H9 (cell line): ENCODE measurements around the gene MMD2. TPM values are rescaled to one million over a fixed set of nuclear protein-coding genes. Genes with fewer than 3 reads are reported as not detected.
A peak's percentile ranks its signal among the peaks of the same experiment; 100 is the strongest.

Experiments
- DNase-seq: peaks from one replicate; pipeline ENCODE4 v3.0.0-alpha.2; 2017
- H2AFZ ChIP-seq: one replicate; pipeline ENCODE4 v1.6.1; 2013; ENCODE audit warnings: mild to moderate bottlenecking, low read length, control low read depth, moderate library complexity
- H2AK5ac ChIP-seq: 2 replicates; pipeline ENCODE4 v1.6.1; 2013; ENCODE audit warnings: low read length, control low read depth, mixed read lengths; ENCODE audit not compliant: insufficient read length
- H2BK120ac ChIP-seq: one replicate; pipeline ENCODE4 v1.6.1; 2013; ENCODE audit warnings: low read depth, mild to moderate bottlenecking, low read length, control low read depth, inconsistent platforms; ENCODE audit not compliant: poor library complexity, severe bottlenecking
- H2BK12ac ChIP-seq: 2 replicates; pipeline ENCODE4 v1.6.1; 2013; ENCODE audit warnings: low read length, control low read depth, mixed read lengths, low read depth; ENCODE audit not compliant: insufficient read length
- H2BK15ac ChIP-seq: 2 replicates; pipeline ENCODE4 v1.6.1; 2013; ENCODE audit warnings: low read depth, low read length, control low read depth
- H2BK20ac ChIP-seq: one replicate; pipeline ENCODE4 v1.6.1; 2013; ENCODE audit warnings: low read depth, mild to moderate bottlenecking, low read length, control low read depth, inconsistent platforms; ENCODE audit not compliant: poor library complexity, severe bottlenecking
- H2BK5ac ChIP-seq: 2 replicates; pipeline ENCODE4 v1.6.1; 2013; ENCODE audit warnings: low read length, control low read depth, mixed read lengths; ENCODE audit not compliant: insufficient read length
- H3K14ac ChIP-seq: 2 replicates; pipeline ENCODE4 v1.6.1; 2013; ENCODE audit warnings: low read length, control low read depth; ENCODE audit not compliant: insufficient read depth
- H3K18ac ChIP-seq: 2 replicates; pipeline ENCODE4 v1.6.1; 2013; ENCODE audit warnings: low read depth, mild to moderate bottlenecking, mixed read lengths, low read length, control low read depth; ENCODE audit not compliant: insufficient read length
- H3K23ac ChIP-seq: 2 replicates; pipeline ENCODE4 v1.6.1; 2013; ENCODE audit warnings: low read length, control low read depth, mixed read lengths, low read depth; ENCODE audit not compliant: insufficient read length
- H3K23me2 ChIP-seq: 2 replicates; pipeline ENCODE4 v1.6.1; 2013; ENCODE audit warnings: low read depth, mild to moderate bottlenecking, mixed read lengths, low read length, control low read depth; ENCODE audit not compliant: insufficient read length, poor library complexity, severe bottlenecking
- H3K27ac ChIP-seq: 2 replicates; pipeline ENCODE4 v1.5.1; 2013; ENCODE audit warnings: low read length, control low read depth, mixed read lengths, low read depth; ENCODE audit not compliant: insufficient read length
- H3K27me3 ChIP-seq: 2 replicates; pipeline ENCODE4 v1.6.1; 2013; ENCODE audit warnings: low read length, control low read depth, inconsistent platforms; ENCODE audit not compliant: insufficient read depth
- H3K4ac ChIP-seq: 2 replicates; pipeline ENCODE4 v1.6.1; 2013; ENCODE audit warnings: low read depth, mild to moderate bottlenecking, control low read depth, inconsistent platforms, low read length, moderate library complexity
- H3K4me1 ChIP-seq: 2 replicates; pipeline ENCODE4 v1.6.1; 2013; ENCODE audit warnings: low read length, control low read depth, inconsistent platforms; ENCODE audit not compliant: insufficient read depth
- H3K4me2 ChIP-seq: 2 replicates; pipeline ENCODE4 v1.6.1; 2013; ENCODE audit warnings: low read length, control low read depth, mixed read lengths; ENCODE audit not compliant: insufficient read length, insufficient read depth
- H3K56ac ChIP-seq: 2 replicates; pipeline ENCODE4 v1.6.1; 2013; ENCODE audit warnings: low read depth, mild to moderate bottlenecking, mixed read lengths, low read length, control low read depth; ENCODE audit not compliant: insufficient read length
- H3K79me1 ChIP-seq: 2 replicates; pipeline ENCODE4 v1.6.1; 2013; ENCODE audit warnings: low read depth, mild to moderate bottlenecking, moderate library complexity, low read length, control low read depth, inconsistent platforms; ENCODE audit not compliant: insufficient read depth, poor library complexity, severe bottlenecking
- H3K79me2 ChIP-seq: 2 replicates; pipeline ENCODE4 v1.6.1; 2013; ENCODE audit warnings: low read length, control low read depth, inconsistent platforms; ENCODE audit not compliant: insufficient read depth
- H3K9ac ChIP-seq: 2 replicates; pipeline ENCODE4 v1.6.1; 2013; ENCODE audit warnings: low read length, control low read depth, mixed read lengths; ENCODE audit not compliant: insufficient read length; ENCODE audit errors: extremely low read depth
- H3K9me3 ChIP-seq: one replicate; pipeline ENCODE4 v1.6.1; 2013; ENCODE audit warnings: low read depth, low read length, inconsistent platforms; ENCODE audit not compliant: control insufficient read depth
- H3T11ph ChIP-seq: one replicate; pipeline ENCODE4 v1.6.1; 2013; ENCODE audit warnings: mild to moderate bottlenecking, low read length, control low read depth, inconsistent platforms
- H4K20me1 ChIP-seq: one replicate; pipeline ENCODE4 v1.6.1; 2013; ENCODE audit not compliant: control insufficient read depth, insufficient read length, insufficient read depth
- H4K5ac ChIP-seq: 2 replicates; pipeline ENCODE4 v1.6.1; 2013; ENCODE audit warnings: low read depth, mild to moderate bottlenecking, mixed read lengths, low read length, control low read depth; ENCODE audit not compliant: insufficient read length
- H4K8ac ChIP-seq: replicated peaks from 2 replicates; pipeline ENCODE4 v1.6.1; 2013; ENCODE audit warnings: low read length, control low read depth, mixed read lengths, low read depth; ENCODE audit not compliant: insufficient read length
- H4K91ac ChIP-seq: 2 replicates; pipeline ENCODE4 v1.6.1; 2013; ENCODE audit warnings: low read depth, mild to moderate bottlenecking, moderate library complexity, mixed read lengths, low read length, control low read depth; ENCODE audit not compliant: insufficient read length
- H3K27ac Mint-ChIP-seq, 3 experiments: 2 replicates in 2 of 3; 3 replicates in 1 of 3; pipeline ENCODE4 v1.8.0; 2020 to 2021; ENCODE audit warnings: mixed read lengths in 3 of 3, mild to moderate bottlenecking in 1 of 3, moderate library complexity in 1 of 3
- H3K27me3 Mint-ChIP-seq: 2 replicates; pipeline ENCODE4 v1.8.0; 2021; ENCODE audit warnings: low read depth, mild to moderate bottlenecking, moderate library complexity, mixed read lengths
- H3K36me3 Mint-ChIP-seq, 3 experiments: 2 replicates in 2 of 3; 3 replicates in 1 of 3; pipeline ENCODE4 v1.8.0; 2020 to 2021; ENCODE audit warnings: low read depth in 3 of 3, mixed read lengths in 3 of 3; ENCODE audit not compliant: insufficient read depth in 1 of 3
- H3K4me1 Mint-ChIP-seq, 2 experiments: 2 replicates each; pipeline ENCODE4 v1.8.0; 2020; ENCODE audit warnings: mixed read lengths in 2 of 2
- H3K4me3 Mint-ChIP-seq, 2 experiments: 2 replicates in 1 of 2; 3 replicates in 1 of 2; pipeline ENCODE4 v1.8.0; 2020 to 2021; ENCODE audit warnings: mild to moderate bottlenecking in 2 of 2, mixed read lengths in 2 of 2, moderate library complexity in 1 of 2
- H3K9me3 Mint-ChIP-seq, 2 experiments: 2 replicates in 1 of 2; 3 replicates in 1 of 2; pipeline ENCODE4 v1.8.0; 2020; ENCODE audit warnings: mild to moderate bottlenecking in 2 of 2, mixed read lengths in 2 of 2, moderate library complexity in 1 of 2
- WGBS: extraction: QIAGEN DNeasy Blood & Tissue Kit; methylation state at CpG from one replicate; pipeline ENCODE4 v1.1.7; 2013; ENCODE audit warnings: missing lambda C conversion rate, low lambda C conversion rate, mixed read lengths; ENCODE audit not compliant: insufficient read length; ENCODE audit errors: extremely low coverage; 5-methylcytosine and 5-hydroxymethylcytosine counted together
- total RNA-seq: library from RNA; stranded (reverse); gene quantifications from 2 replicates; pipeline ENCODE4 v1.2.1, GENCODE V29; 2021
- TF ChIP-seq, protein P1 (sequence below): fragments of 200-600 bp; sonication (generic); conservative IDR thresholded peaks from 3 replicates; pipeline ENCODE4 v1.8.0; 2021; ENCODE audit warnings: antibody characterized with exemption, mild to moderate bottlenecking

The MMD2 gene
- total RNA-seq, 1 experiment from 2014 or later: 0.20 TPM

DNA sequence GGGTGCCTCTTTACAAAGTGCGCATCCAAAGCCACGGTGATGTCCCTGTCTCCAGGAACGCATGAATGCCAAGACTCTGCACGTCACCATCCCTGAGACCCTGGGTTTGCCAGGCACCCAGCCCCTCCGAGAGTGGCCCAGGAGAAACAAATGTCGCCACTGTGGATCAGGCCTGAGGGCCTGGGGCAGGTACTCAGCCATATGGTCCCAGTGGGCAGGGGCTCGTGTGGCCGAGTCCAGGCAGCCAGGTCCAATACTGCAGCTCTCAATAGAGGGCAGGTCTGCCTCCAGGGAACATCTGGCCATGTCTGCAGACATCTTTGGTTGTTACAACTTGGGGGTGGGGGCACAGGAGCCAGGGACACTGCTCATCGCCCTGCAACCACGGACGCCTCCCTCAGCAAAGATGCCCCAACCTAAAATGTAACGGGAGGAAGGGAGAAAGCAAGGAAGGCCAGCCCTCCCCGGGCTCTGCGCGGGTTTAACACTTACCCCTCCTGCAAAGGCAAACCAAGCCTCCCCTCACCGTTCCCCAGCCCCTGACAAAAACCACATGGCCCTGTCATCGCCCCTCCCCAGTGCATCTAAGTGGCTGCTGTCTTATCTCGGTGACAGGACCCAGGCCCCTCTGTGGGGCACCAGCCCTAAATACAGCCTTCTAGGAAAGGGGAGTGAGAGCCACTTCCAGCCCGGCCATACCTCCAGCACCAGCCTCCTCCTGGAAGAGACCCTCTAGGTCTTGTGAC lies 86.9 kb downstream of the MMD2 start:
- TF ChIP-seq, protein P1, sequence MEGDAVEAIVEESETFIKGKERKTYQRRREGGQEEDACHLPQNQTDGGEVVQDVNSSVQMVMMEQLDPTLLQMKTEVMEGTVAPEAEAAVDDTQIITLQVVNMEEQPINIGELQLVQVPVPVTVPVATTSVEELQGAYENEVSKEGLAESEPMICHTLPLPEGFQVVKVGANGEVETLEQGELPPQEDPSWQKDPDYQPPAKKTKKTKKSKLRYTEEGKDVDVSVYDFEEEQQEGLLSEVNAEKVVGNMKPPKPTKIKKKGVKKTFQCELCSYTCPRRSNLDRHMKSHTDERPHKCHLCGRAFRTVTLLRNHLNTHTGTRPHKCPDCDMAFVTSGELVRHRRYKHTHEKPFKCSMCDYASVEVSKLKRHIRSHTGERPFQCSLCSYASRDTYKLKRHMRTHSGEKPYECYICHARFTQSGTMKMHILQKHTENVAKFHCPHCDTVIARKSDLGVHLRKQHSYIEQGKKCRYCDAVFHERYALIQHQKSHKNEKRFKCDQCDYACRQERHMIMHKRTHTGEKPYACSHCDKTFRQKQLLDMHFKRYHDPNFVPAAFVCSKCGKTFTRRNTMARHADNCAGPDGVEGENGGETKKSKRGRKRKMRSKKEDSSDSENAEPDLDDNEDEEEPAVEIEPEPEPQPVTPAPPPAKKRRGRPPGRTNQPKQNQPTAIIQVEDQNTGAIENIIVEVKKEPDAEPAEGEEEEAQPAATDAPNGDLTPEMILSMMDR: no peak
- Histone ChIP-seq H3K27ac (no peak overlapping the region), H2AFZ (no peak overlapping the region), H2BK12ac (no peak overlapping the region), H4K20me1 (no peaks in the 10 kb centered on the region), H3K79me2 (no peaks in the 10 kb centered on the region), H3K4me2 (no peak overlapping the region), H2BK5ac (no peak overlapping the region), H2AK5ac (no peak overlapping the region), H4K8ac (no peak overlapping the region), H4K91ac (no peak overlapping the region), H2BK15ac (no peak overlapping the region), H3K14ac (no peak overlapping the region), H3K56ac (no peak overlapping the region), H2BK120ac (no peak overlapping the region), H3K27me3 (no peaks in the 10 kb centered on the region), H3K4me1 (no peaks in the 10 kb centered on the region), H3K23ac (no peak overlapping the region), H3K4ac (no peak overlapping the region), H3K9me3 (no peaks in the 10 kb centered on the region), H4K5ac (no peak overlapping the region), H3K79me1 (no peaks in the 10 kb centered on the region), H2BK20ac (no peak overlapping the region), H3K18ac (no peak overlapping the region), H3K23me2 (no peaks in the 10 kb centered on the region), H3K9ac (no peak overlapping the region), H3T11ph (no peak overlapping the region)
- Mint-ChIP-seq H3K9me3 (peaks cover 2% of the 10 kb centered on the region in 2 experiments; a peak in 1 of 5 replicates), H3K27me3 (no peaks in the 10 kb centered on the region), H3K36me3 (peaks cover 0 to 4% (median 1%) of the 10 kb centered on the region in 3 experiments; a peak in 3 of 7 replicates), H3K27ac (peak overlapping the region in 2 of 3 experiments; percentile 34 to 72; a peak in 1 of 7 replicates), H3K4me1 (peaks cover 9 to 20% of the 10 kb centered on the region in 2 experiments), H3K4me3 (peak overlapping the region in 1 of 2 experiments; percentile 35; a peak in 1 of 5 replicates)
- DNase-seq: no peak
- no CpG with 5 or more reads among the region's 19 CpGs for WGBS
